ENCODE measurements around the gene CHPF2. TPM values are rescaled to one million over a fixed set of nuclear protein-coding genes. Genes with fewer than 3 reads are reported as not detected.

CHPF2 gene
- total RNA-seq, 1 donor from 2014 or later = 84.7 TPM

DNA sequence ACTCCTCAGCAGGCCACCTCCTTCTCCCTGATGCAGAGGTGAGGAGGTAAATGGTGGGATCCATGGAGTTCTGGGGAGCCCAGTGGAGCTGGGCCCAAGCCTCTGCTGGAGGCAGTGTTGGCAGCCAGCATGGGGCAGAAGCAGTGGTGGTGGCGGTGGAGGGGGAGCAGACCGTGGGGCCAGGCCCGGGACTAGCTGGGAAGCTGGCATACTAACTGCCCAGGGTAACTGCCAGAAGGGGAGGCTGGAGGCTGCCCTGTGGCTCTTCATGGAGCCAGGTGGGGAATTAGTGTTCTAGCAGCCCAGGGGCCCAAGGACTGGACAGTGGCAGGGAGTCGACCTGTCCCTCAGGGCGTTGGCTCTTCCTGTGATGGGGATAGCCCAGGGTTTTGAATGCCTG, 32.3 kb downstream of the CHPF2 start:
- Histone ChIP-seq H3K79me2 (ENCODE audit: insufficient read depth, low read length) (no peaks in the 10 kb centered on the region), H3K4me2 (ENCODE audit: low read length) (no peak overlapping the region), H3K4me3 (ENCODE audit: insufficient read depth, low read depth, low read length) (no peak overlapping the region), H3K9me3 (ENCODE audit: insufficient read depth, low read depth, low read length) (no peaks in the 10 kb centered on the region), H3K36me3 (ENCODE audit: insufficient read depth, low read length) (no peaks in the 10 kb centered on the region), H3K27me3 (ENCODE audit: insufficient read depth, low read length) (peaks cover 16% of the 10 kb centered on the region), H3K27ac (ENCODE audit: low read depth, low read length) (no peak overlapping the region), H2AFZ (ENCODE audit: low read depth, low read length) (no peak overlapping the region), H3K9ac (ENCODE audit: low read length) (no peak overlapping the region), H3K4me1 (ENCODE audit: insufficient read depth, low read length) (no peaks in the 10 kb centered on the region), H4K20me1 (ENCODE audit: insufficient read depth, low read length) (no peaks in the 10 kb centered on the region)
- Mint-ChIP-seq H3K4me3 (ENCODE audit: unreplicated experiment) (no peak overlapping the region), H3K4me1 (ENCODE audit: low read depth, unreplicated experiment) (no peaks in the 10 kb centered on the region), H3K27me3 (ENCODE audit: low read depth, unreplicated experiment) (peaks cover 51% of the 10 kb centered on the region), H3K36me3 (ENCODE audit: low read depth, unreplicated experiment) (peaks cover 5% of the 10 kb centered on the region), H3K9me3 (ENCODE audit: unreplicated experiment) (peaks cover 2% of the 10 kb centered on the region), H3K27ac (ENCODE audit: unreplicated experiment) (no peak overlapping the region)
- DNase-seq (ENCODE audit: low read depth) (no peak), FAIRE-seq (no peak)
- TF ChIP-seq EZH2 (IDR thresholded peaks at IDR 0.05; ENCODE audit: insufficient read depth, low read length) = no peak
- TF ChIP-seq, protein P1, sequence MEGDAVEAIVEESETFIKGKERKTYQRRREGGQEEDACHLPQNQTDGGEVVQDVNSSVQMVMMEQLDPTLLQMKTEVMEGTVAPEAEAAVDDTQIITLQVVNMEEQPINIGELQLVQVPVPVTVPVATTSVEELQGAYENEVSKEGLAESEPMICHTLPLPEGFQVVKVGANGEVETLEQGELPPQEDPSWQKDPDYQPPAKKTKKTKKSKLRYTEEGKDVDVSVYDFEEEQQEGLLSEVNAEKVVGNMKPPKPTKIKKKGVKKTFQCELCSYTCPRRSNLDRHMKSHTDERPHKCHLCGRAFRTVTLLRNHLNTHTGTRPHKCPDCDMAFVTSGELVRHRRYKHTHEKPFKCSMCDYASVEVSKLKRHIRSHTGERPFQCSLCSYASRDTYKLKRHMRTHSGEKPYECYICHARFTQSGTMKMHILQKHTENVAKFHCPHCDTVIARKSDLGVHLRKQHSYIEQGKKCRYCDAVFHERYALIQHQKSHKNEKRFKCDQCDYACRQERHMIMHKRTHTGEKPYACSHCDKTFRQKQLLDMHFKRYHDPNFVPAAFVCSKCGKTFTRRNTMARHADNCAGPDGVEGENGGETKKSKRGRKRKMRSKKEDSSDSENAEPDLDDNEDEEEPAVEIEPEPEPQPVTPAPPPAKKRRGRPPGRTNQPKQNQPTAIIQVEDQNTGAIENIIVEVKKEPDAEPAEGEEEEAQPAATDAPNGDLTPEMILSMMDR (IDR thresholded peaks at IDR 0.05; ENCODE audit: insufficient read depth, low read depth, low read length) = no peak

DNA sequence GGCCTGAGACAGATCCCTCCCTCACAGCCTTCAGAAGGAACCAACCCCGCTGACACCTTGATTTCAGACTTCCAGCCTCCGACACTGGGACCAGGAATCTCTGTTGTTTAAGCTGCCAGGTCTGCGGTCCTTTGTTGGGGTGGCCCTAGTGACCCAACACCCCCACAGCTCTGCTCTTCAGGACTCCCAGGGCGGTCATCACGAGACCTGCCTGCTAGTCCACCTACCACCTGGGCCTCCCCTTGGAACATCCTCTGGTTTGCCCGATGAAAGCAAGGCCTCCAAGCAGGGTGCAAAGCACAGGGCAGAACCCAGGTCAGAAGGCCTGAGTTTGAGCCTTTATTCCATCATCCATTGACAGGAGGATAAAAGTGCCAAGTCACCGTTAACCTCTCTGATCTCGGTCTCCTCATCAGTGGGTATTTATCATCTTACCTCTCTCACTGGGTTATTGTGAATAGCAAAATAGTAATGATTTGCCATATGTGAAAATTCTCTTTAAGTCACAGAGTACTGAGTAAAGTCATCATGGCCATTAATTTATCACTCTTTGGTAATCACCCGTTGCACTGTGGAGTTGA, 33.2 kb downstream of the CHPF2 start:
- no peak overlapping the region for H2AFZ ChIP-seq (ENCODE audit: low read depth, low read length)
- FAIRE-seq (no peak), DNase-seq (ENCODE audit: low read depth) (no peak)
- H3K4me2 ChIP-seq (ENCODE audit: low read length) = no peak overlapping the region
- Mint-ChIP-seq H3K36me3 (ENCODE audit: low read depth, unreplicated experiment) (peaks cover 6% of the 10 kb centered on the region), H3K27ac (ENCODE audit: unreplicated experiment) (no peak overlapping the region), H3K27me3 (ENCODE audit: low read depth, unreplicated experiment) (peaks cover 51% of the 10 kb centered on the region), H3K9me3 (ENCODE audit: unreplicated experiment) (peaks cover 4% of the 10 kb centered on the region), H3K4me1 (ENCODE audit: low read depth, unreplicated experiment) (no peaks in the 10 kb centered on the region), H3K4me3 (ENCODE audit: unreplicated experiment) (no peak overlapping the region)
- no peak overlapping the region for H3K9ac ChIP-seq (ENCODE audit: low read length)
- no peak overlapping the region for H3K4me3 ChIP-seq (ENCODE audit: insufficient read depth, low read depth, low read length)
- no peaks in the 10 kb centered on the region for H3K4me1 ChIP-seq (ENCODE audit: insufficient read depth, low read length)
- no peaks in the 10 kb centered on the region for H3K79me2 ChIP-seq (ENCODE audit: insufficient read depth, low read length)
- TF ChIP-seq EZH2 (IDR thresholded peaks at IDR 0.05; ENCODE audit: insufficient read depth, low read length) = no peak
- TF ChIP-seq, protein P1 (IDR thresholded peaks at IDR 0.05; ENCODE audit: insufficient read depth, low read depth, low read length) = no peak
- no peaks in the 10 kb centered on the region for H3K36me3 ChIP-seq (ENCODE audit: insufficient read depth, low read length)
- no peak overlapping the region for H3K27ac ChIP-seq (ENCODE audit: low read depth, low read length)
- no peaks in the 10 kb centered on the region for H4K20me1 ChIP-seq (ENCODE audit: insufficient read depth, low read length)
- no peaks in the 10 kb centered on the region for H3K9me3 ChIP-seq (ENCODE audit: insufficient read depth, low read depth, low read length)
- H3K27me3 ChIP-seq (ENCODE audit: insufficient read depth, low read length) = peaks cover 9% of the 10 kb centered on the region

- FAIRE-seq (no peak), DNase-seq (ENCODE audit: low read depth) (no peak)
- Histone ChIP-seq H3K4me2 (ENCODE audit: low read length) (no peak overlapping the region), H3K9ac (ENCODE audit: low read length) (no peak overlapping the region), H3K79me2 (ENCODE audit: insufficient read depth, low read length) (no peaks in the 10 kb centered on the region), H3K4me1 (ENCODE audit: insufficient read depth, low read length) (no peaks in the 10 kb centered on the region), H3K27me3 (ENCODE audit: insufficient read depth, low read length) (peaks cover 5% of the 10 kb centered on the region), H3K36me3 (ENCODE audit: insufficient read depth, low read length) (no peaks in the 10 kb centered on the region), H3K27ac (ENCODE audit: low read depth, low read length) (no peak overlapping the region), H2AFZ (ENCODE audit: low read depth, low read length) (no peak overlapping the region), H4K20me1 (ENCODE audit: insufficient read depth, low read length) (no peaks in the 10 kb centered on the region), H3K9me3 (ENCODE audit: insufficient read depth, low read depth, low read length) (no peaks in the 10 kb centered on the region), H3K4me3 (ENCODE audit: insufficient read depth, low read depth, low read length) (no peak overlapping the region)
- Mint-ChIP-seq H3K36me3 (ENCODE audit: low read depth, unreplicated experiment) (peaks cover 9% of the 10 kb centered on the region), H3K4me3 (ENCODE audit: unreplicated experiment) (no peak overlapping the region), H3K27me3 (ENCODE audit: low read depth, unreplicated experiment) (peaks cover 48% of the 10 kb centered on the region), H3K9me3 (ENCODE audit: unreplicated experiment) (peaks cover 9% of the 10 kb centered on the region), H3K4me1 (ENCODE audit: low read depth, unreplicated experiment) (no peaks in the 10 kb centered on the region), H3K27ac (ENCODE audit: unreplicated experiment) (peak overlapping the region; percentile 29)
- TF ChIP-seq, protein P1 (IDR thresholded peaks at IDR 0.05; ENCODE audit: insufficient read depth, low read depth, low read length) = no peak
- TF ChIP-seq EZH2 (IDR thresholded peaks at IDR 0.05; ENCODE audit: insufficient read depth, low read length) = no peak
Measured at GRCh38 chr7:151269511-151269910, 37.2 kb downstream of the CHPF2 start.
